ENCODE results near the gene RANBP3L.

RANBP3L gene

DNA sequence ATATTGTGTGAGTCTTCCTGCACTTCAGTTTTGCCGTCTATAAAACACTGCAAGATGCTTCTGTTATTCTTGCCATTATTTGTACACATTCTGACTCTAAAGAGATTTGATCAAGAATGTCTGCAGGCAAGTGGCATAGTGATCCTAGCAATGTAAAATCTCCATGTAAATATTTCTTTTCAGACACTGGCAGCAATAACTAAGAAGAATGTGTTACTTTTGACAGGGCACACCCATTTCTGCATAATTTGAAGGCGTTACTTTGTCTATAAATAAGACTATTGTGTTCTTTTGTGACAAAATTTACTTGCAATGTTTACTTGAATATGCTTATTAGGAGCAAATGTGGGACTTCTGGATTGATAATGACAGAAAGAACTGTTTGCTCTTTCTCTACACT lies 20.1 kb downstream of the RANBP3L start:
- Histone ChIP-seq H3K4me1 (ENCODE audit: insufficient read depth, low read length) (no peaks in the 10 kb centered on the region), H3K36me3 (ENCODE audit: insufficient read depth, low read length) (no peaks in the 10 kb centered on the region), H3K9ac (ENCODE audit: low read depth, low read length) (no peak overlapping the region), H3K4me3 (ENCODE audit: low read length) (no peak overlapping the region), H3K27ac (ENCODE audit: low read depth, low read length) (no peak overlapping the region), H3K9me3 (ENCODE audit: insufficient read depth, low read depth, low read length) (no peaks in the 10 kb centered on the region), H3K27me3 (ENCODE audit: insufficient read depth, low read length) (no peaks in the 10 kb centered on the region)
- 96% methylated on average over 2 of the region's 2 CpGs for WGBS

DNA sequence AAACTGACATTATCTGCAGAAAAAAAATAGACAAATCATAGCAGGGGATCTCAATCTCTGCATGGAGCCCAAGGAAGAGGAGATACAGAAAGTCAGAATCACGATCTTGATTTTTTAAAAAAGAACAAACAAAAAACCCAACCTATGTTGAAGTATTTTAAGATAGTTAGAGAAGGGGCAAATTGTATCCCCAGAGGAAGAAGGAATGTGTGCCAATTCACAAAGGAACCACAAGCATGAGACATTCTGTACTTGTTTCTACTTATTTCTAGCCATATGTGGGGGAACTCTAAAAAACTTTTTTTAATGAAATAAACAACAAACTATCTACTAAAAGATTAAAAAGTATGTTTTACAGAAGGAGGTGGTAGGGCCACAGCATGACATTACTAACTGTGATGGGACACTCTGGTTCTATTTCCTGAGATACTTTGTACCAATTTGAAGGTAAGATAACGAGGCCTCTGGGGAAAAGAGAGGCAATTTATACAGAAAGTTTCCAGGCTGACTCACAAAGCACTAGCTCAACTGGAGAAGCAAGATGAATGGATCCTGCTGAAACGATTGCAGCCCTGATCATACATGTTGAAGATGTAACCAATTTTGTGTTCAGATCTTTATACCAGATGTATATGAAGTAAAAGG lies 22.5 kb downstream of the RANBP3L start:
- H3K27me3 ChIP-seq (ENCODE audit: insufficient read depth, low read length): no peaks in the 10 kb centered on the region
- no peaks in the 10 kb centered on the region for H3K36me3 ChIP-seq (ENCODE audit: insufficient read depth, low read length)
- H3K4me1 ChIP-seq (ENCODE audit: insufficient read depth, low read length): peaks cover 11% of the 10 kb centered on the region
- no peaks in the 10 kb centered on the region for H3K9me3 ChIP-seq (ENCODE audit: insufficient read depth, low read depth, low read length)
- H3K4me3 ChIP-seq (ENCODE audit: low read length): no peak overlapping the region
- WGBS: 80% methylated on average over 2 of the region's 3 CpGs
- H3K9ac ChIP-seq (ENCODE audit: low read depth, low read length): no peak overlapping the region
- no peak overlapping the region for H3K27ac ChIP-seq (ENCODE audit: low read depth, low read length)

DNA sequence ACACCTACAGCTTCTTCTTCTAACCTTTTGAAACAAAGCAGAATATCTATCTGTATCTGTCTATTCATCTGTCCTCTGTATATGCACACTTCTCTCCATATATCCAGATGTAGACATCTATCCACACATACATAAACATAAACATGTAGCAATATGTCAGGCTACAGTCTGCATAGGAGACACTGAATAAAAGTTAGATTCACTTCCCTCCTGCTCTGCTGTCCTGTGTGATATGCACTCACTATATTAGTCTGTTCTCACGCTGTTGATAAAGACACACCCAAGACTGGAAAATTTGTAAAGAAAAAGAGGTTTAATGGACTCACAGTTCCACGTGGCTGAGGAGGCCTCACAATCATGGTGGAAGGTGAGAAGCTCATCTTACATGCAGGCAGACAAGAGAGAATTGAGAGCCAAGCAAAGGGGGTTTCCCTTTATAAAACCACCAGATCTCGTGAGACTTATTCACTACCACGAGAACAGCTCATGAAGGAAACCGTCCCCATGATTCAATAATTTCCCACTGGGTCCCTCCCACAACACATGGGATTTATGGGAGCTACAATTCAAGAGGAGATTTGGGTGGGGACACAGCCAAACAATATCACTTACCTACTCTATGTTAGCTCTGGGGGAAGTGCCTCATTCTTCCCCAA lies 24.1 kb downstream of the RANBP3L start:
- 94% methylated on average over 5 of the region's 5 CpGs for WGBS

DNA sequence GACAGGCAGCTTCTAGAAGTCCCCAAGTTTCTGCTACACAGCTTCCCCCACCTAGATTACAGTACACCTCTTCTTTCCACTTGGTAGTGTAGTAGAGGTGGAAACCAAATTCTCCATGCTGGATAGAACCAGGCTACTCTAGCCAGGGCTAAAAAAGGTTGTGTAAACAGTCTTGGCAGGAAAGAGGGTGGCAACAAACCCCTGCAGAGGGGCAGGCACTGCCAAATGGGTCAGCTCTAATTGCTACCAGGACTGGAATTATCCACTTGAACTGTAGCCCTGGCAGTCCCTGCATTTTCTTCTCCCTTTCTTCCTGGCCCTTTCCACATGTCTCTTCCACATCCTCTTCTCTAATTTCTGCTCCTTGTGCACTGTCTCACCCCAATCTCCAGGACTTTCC lies 24.8 kb downstream of the RANBP3L start:
- Histone ChIP-seq H3K27me3 (ENCODE audit: insufficient read depth, low read length) (no peaks in the 10 kb centered on the region), H3K4me1 (ENCODE audit: insufficient read depth, low read length) (peaks cover 16% of the 10 kb centered on the region)

More for the DNA sequence above, 24.1 kb downstream of the RANBP3L start:
- Histone ChIP-seq H3K4me1 (ENCODE audit: insufficient read depth, low read length) (peaks cover 16% of the 10 kb centered on the region), H3K27ac (ENCODE audit: low read depth, low read length) (no peak overlapping the region), H3K4me3 (ENCODE audit: low read length) (no peak overlapping the region), H3K36me3 (ENCODE audit: insufficient read depth, low read length) (no peaks in the 10 kb centered on the region), H3K27me3 (ENCODE audit: insufficient read depth, low read length) (no peaks in the 10 kb centered on the region), H3K9me3 (ENCODE audit: insufficient read depth, low read depth, low read length) (no peaks in the 10 kb centered on the region), H3K9ac (ENCODE audit: low read depth, low read length) (no peak overlapping the region)

DNA sequence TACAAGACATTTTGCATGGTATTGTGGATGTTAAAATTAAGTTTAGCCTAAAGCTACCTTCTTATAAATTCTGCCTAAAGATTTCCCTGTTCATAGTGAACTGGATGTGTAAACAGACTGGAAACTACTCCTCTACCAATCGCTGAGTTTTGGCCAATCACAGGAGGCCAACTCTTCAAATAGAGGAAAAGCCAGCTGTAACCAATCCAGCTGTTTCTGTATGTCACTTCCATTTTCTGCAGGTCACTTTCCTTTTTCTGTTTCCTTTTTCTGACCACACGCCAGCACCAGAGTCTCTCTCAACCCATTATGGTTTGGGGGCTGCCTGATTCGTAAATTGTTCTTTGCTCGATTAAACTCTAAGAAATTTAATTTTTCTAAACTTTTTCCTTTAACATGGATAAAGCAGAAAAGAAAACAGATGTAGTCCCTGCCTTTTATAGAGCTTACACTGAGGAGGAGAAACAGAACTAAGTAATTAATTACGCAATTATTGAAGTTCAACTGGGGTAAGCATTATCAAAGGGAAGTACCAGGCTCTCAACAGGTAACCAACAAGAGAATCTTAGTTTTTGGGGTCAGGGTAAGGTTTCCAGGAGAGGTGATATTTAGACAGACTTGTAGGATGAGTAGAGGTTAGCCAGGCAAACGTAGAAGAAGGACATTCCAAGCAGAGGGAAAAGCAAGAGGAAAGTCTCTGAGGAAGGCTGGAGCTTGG lies 27.7 kb downstream of the RANBP3L start:
- Histone ChIP-seq H3K36me3 (ENCODE audit: insufficient read depth, low read length) (no peaks in the 10 kb centered on the region), H3K27ac (ENCODE audit: low read depth, low read length) (no peak overlapping the region)
- WGBS: 84% methylated on average over 6 of the region's 6 CpGs

More for the DNA sequence above, 24.8 kb downstream of the RANBP3L start:
- no peak overlapping the region for H3K27ac ChIP-seq (ENCODE audit: low read depth, low read length)
- H3K9me3 ChIP-seq (ENCODE audit: insufficient read depth, low read depth, low read length): no peaks in the 10 kb centered on the region
- no peak overlapping the region for H3K9ac ChIP-seq (ENCODE audit: low read depth, low read length)
- no peak overlapping the region for H3K4me3 ChIP-seq (ENCODE audit: low read length)
- no peaks in the 10 kb centered on the region for H3K36me3 ChIP-seq (ENCODE audit: insufficient read depth, low read length)

DNA sequence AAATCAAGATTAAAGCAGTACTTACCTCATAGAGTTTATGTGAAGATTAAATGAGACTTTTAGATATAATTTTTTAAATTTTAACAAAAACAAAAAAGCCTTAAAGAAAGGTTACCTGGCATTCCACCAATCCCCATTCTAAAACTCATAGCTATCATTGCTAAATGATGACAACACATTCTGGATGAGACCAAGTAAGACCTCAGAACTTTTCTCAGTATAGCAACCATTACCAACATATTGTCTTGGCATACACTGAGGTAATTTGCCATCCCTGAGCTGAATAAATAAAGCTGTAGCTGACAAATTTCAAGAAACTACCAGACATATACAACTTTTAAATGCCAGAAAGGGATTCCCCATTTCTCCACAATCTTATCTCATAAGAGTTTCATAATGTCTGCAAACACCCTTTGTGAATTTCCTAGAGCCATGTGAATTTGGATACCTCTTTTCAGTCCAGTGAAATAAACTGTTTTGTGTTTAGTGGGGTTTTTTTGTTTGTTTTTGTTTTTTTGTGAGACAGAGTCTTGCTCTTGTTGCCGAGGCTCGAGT lies 29.5 kb downstream of the RANBP3L start:
- Histone ChIP-seq H3K9ac (ENCODE audit: low read depth, low read length) (no peak overlapping the region), H3K27me3 (ENCODE audit: insufficient read depth, low read length) (no peaks in the 10 kb centered on the region), H3K9me3 (ENCODE audit: insufficient read depth, low read depth, low read length) (no peaks in the 10 kb centered on the region), H3K27ac (ENCODE audit: low read depth, low read length) (no peak overlapping the region), H3K36me3 (ENCODE audit: insufficient read depth, low read length) (no peaks in the 10 kb centered on the region), H3K4me1 (ENCODE audit: insufficient read depth, low read length) (peaks cover 16% of the 10 kb centered on the region), H3K4me3 (ENCODE audit: low read length) (no peak overlapping the region)
- WGBS: 98% methylated on average over 2 of the region's 2 CpGs

More for the DNA sequence above, 27.7 kb downstream of the RANBP3L start:
- H3K4me3 ChIP-seq (ENCODE audit: low read length): no peak overlapping the region
- no peak overlapping the region for H3K9ac ChIP-seq (ENCODE audit: low read depth, low read length)
- H3K9me3 ChIP-seq (ENCODE audit: insufficient read depth, low read depth, low read length): no peaks in the 10 kb centered on the region
- peaks cover 16% of the 10 kb centered on the region for H3K4me1 ChIP-seq (ENCODE audit: insufficient read depth, low read length)
- no peaks in the 10 kb centered on the region for H3K27me3 ChIP-seq (ENCODE audit: insufficient read depth, low read length)

DNA sequence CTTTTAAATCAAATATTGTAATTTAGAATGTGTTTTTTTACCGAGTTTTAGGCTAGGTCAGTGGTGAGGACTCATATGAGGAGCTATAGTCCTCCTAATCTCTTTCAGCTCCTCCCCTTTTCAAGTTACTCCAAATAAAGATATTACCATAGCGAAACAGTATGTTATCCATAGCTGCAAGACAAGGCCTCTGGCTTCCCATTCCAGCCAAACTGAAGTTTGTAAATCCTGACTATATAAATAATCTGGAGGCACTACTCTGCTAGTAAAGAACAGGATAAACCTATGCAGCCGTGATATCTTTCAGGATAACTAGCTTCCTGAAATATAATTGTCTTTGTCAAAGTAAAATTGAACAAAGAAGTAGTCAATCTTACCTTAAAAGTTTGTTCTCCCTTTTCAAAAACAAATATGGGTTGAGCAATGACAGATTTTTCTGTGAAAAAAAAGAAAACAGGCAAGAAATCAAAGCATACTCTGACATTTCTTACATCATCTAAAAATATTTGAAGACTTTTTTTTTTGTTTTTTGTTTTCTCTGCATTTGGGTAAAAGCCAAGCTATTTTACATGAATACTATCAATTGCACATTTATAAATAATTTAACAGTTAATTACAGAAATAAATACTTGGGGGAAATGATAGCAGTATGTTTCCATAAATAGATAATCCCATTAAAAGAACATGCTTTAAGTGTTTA lies 30.7 kb downstream of the RANBP3L start:
- Histone ChIP-seq H3K9ac (ENCODE audit: low read depth, low read length) (no peak overlapping the region), H3K27ac (ENCODE audit: low read depth, low read length) (no peak overlapping the region), H3K27me3 (ENCODE audit: insufficient read depth, low read length) (no peaks in the 10 kb centered on the region), H3K36me3 (ENCODE audit: insufficient read depth, low read length) (no peaks in the 10 kb centered on the region), H3K9me3 (ENCODE audit: insufficient read depth, low read depth, low read length) (no peaks in the 10 kb centered on the region), H3K4me3 (ENCODE audit: low read length) (no peak overlapping the region), H3K4me1 (ENCODE audit: insufficient read depth, low read length) (peaks cover 16% of the 10 kb centered on the region)
- WGBS: 98% methylated on average over 2 of the region's 3 CpGs

DNA sequence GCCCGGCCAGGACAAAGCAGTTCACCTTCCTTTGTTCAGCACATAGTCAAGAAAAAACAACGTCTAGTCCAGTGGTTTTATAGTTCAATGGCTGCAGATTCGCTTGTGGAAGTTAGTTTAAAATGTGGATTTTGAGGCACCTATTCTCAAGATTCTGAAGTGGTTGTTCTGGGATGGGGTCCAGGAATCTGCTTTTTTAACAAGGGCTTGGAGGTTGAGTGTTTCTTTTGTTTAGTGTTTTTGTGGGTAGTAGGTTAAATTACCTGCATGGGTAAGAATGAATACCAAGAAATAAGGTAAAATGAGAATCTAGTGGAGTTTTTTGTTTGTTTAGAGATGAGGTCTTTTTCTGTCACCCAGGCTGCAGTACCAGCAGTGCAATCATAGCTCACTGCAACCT lies 31.5 kb downstream of the RANBP3L start:
- Histone ChIP-seq H3K36me3 (ENCODE audit: insufficient read depth, low read length) (no peaks in the 10 kb centered on the region), H3K4me3 (ENCODE audit: low read length) (no peak overlapping the region), H3K9ac (ENCODE audit: low read depth, low read length) (no peak overlapping the region), H3K27ac (ENCODE audit: low read depth, low read length) (no peak overlapping the region), H3K4me1 (ENCODE audit: insufficient read depth, low read length) (peaks cover 15% of the 10 kb centered on the region), H3K27me3 (ENCODE audit: insufficient read depth, low read length) (no peaks in the 10 kb centered on the region), H3K9me3 (ENCODE audit: insufficient read depth, low read depth, low read length) (no peaks in the 10 kb centered on the region)
- WGBS: 85% methylated on average over 3 of the region's 3 CpGs

DNA sequence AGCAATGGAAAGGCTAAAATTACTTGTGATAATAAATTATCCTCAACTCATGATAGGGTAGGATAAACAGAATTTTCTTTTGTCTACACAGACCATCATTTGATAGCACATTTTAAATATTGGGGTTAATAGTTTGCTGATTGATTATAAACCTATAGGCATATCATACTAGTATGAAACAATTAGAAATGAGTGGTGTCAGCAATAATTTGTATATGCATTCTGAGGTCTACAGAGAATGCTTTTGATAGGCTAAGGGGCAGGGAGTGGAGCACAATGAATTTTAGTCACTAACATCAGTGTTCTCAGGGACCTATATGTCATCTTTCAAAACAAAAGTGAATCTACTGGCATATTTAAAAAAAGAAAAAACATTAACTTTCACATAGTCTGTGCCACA lies 32.2 kb downstream of the RANBP3L start:
- H3K27ac ChIP-seq (ENCODE audit: low read depth, low read length): no peak overlapping the region
- H3K4me1 ChIP-seq (ENCODE audit: insufficient read depth, low read length): peaks cover 8% of the 10 kb centered on the region
- no peaks in the 10 kb centered on the region for H3K36me3 ChIP-seq (ENCODE audit: insufficient read depth, low read length)
- no peak overlapping the region for H3K9ac ChIP-seq (ENCODE audit: low read depth, low read length)
- no peaks in the 10 kb centered on the region for H3K9me3 ChIP-seq (ENCODE audit: insufficient read depth, low read depth, low read length)
- no peak overlapping the region for H3K4me3 ChIP-seq (ENCODE audit: low read length)
- H3K27me3 ChIP-seq (ENCODE audit: insufficient read depth, low read length): no peaks in the 10 kb centered on the region

DNA sequence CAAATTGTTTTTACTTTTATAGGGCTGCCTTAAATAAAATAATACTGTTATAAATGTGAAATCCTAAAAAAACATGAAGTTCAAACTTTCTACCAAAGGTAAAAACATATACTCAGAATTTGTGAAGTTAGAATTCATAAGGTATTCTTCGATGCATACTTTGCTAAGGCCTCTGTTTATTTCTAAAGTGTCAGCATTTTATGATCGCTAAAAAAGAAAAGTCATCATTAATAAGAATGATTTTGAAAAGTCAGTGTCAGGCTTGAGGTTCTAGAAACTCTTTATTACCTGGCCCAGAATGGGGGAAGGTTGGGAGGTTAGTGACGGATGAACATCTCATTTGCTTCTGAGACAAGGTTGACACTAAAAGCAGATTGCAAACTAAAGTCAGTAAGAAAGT lies 33.8 kb downstream of the RANBP3L start:
- no peaks in the 10 kb centered on the region for H3K27me3 ChIP-seq (ENCODE audit: insufficient read depth, low read length)
- H3K4me3 ChIP-seq (ENCODE audit: low read length): no peak overlapping the region
- H3K27ac ChIP-seq (ENCODE audit: low read depth, low read length): no peak overlapping the region
- no peaks in the 10 kb centered on the region for H3K9me3 ChIP-seq (ENCODE audit: insufficient read depth, low read depth, low read length)
- H3K36me3 ChIP-seq (ENCODE audit: insufficient read depth, low read length): no peaks in the 10 kb centered on the region
- 97% methylated on average over 3 of the region's 3 CpGs for WGBS
- H3K9ac ChIP-seq (ENCODE audit: low read depth, low read length): no peak overlapping the region
- H3K4me1 ChIP-seq (ENCODE audit: insufficient read depth, low read length): no peaks in the 10 kb centered on the region

Data from HUES64 (cell line).